ENCODE measurements around the gene ARID1A.

- TF ChIP-seq CTCF (conservative IDR thresholded peaks at IDR 0.05; ENCODE audit: low read length) (no peak), EZH2phosphoT487 (IDR thresholded peaks at IDR 0.05; ENCODE audit: borderline replicate concordance) (no peak)
These were observed 49.4 kb downstream of the ARID1A start for GRCh38 chr1:26745191-26745590.
